ENCODE data around the gene IL17RB.

DNA sequence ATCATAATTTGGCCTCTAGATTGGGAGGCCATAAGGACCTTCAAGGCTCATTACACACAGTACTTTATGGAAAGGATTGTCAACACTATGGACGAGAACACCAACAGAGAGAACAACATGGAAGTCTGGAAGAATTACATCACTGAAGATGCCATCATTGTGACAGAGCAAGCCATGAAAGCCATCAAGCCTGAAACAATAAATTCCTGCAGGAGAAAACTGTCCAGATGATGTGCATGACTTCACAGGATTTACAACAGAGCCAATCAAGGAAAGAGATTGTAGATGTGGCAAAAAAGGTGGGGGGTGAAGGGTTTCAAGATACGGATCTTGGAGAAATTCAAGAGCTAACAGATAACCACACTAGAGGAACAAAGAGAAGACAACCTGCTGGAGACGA is 15.9 kb downstream of the IL17RB start:
- TF ChIP-seq POLR2A (IDR thresholded peaks at IDR 0.05) (no peak), EP300 (IDR thresholded peaks at IDR 0.05) (no peak)
- TF ChIP-seq, protein P1, sequence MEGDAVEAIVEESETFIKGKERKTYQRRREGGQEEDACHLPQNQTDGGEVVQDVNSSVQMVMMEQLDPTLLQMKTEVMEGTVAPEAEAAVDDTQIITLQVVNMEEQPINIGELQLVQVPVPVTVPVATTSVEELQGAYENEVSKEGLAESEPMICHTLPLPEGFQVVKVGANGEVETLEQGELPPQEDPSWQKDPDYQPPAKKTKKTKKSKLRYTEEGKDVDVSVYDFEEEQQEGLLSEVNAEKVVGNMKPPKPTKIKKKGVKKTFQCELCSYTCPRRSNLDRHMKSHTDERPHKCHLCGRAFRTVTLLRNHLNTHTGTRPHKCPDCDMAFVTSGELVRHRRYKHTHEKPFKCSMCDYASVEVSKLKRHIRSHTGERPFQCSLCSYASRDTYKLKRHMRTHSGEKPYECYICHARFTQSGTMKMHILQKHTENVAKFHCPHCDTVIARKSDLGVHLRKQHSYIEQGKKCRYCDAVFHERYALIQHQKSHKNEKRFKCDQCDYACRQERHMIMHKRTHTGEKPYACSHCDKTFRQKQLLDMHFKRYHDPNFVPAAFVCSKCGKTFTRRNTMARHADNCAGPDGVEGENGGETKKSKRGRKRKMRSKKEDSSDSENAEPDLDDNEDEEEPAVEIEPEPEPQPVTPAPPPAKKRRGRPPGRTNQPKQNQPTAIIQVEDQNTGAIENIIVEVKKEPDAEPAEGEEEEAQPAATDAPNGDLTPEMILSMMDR (IDR thresholded peaks at IDR 0.05), result no peak

Data from ovary (tissue), 3 donors.